ENCODE measurements around the gene SCAPER.

SCAPER gene

GRCh38 chr15:76353903-76354302 is 551.2 kb downstream of the SCAPER start:
- DNase-seq (ENCODE audit: low read depth in 2 of 2) = no peak

GRCh38 chr15:76353023-76353577 is 552.0 kb downstream of the SCAPER start:
- DNase-seq (ENCODE audit: low read depth in 2 of 2) = no peak

GRCh38 chr15:76349301-76350070 is 555.7 kb downstream of the SCAPER start:
- DNase-seq (ENCODE audit: low read depth in 2 of 2) = no peak

- DNase-seq (ENCODE audit: low read depth in 2 of 2) = no peak
Observed at GRCh38 chr15:76347482-76348055, 557.6 kb downstream of the SCAPER start.

GRCh38 chr15:76346669-76347481 is 558.3 kb downstream of the SCAPER start:
- no peak for DNase-seq (ENCODE audit: low read depth in 2 of 2)

GRCh38 chr15:76345880-76346668 is 559.1 kb downstream of the SCAPER start:
- DNase-seq (ENCODE audit: low read depth in 2 of 2) = no peak

- no peak for DNase-seq (ENCODE audit: low read depth in 2 of 2)
Observed at GRCh38 chr15:76345583-76345879, 559.6 kb downstream of the SCAPER start.

- no peak for DNase-seq (ENCODE audit: low read depth in 2 of 2)
Observed at GRCh38 chr15:76344893-76345582, 560.1 kb downstream of the SCAPER start.

GRCh38 chr15:76343313-76343996 is 561.7 kb downstream of the SCAPER start:
- no peak for DNase-seq (ENCODE audit: low read depth in 2 of 2)

GRCh38 chr15:76342382-76343201 is 562.5 kb downstream of the SCAPER start:
- DNase-seq (ENCODE audit: low read depth in 2 of 2) = no peak

- no peak for DNase-seq (ENCODE audit: low read depth in 2 of 2)
Observed at GRCh38 chr15:76342058-76342381, 563.1 kb downstream of the SCAPER start.

GRCh38 chr15:76341366-76342057 is 563.6 kb downstream of the SCAPER start:
- no peak for DNase-seq (ENCODE audit: low read depth in 2 of 2)

- no peak for DNase-seq (ENCODE audit: low read depth in 2 of 2)
Observed at GRCh38 chr15:76340803-76341365, 564.3 kb downstream of the SCAPER start.

GRCh38 chr15:76340198-76340802 is 564.8 kb downstream of the SCAPER start:
- no peak for DNase-seq (ENCODE audit: low read depth in 2 of 2)

- no peak for DNase-seq (ENCODE audit: low read depth in 2 of 2)
Observed at GRCh38 chr15:76339305-76340197, 565.6 kb downstream of the SCAPER start.

- DNase-seq (ENCODE audit: low read depth in 2 of 2) = no peak
Observed at GRCh38 chr15:76338486-76339304, 566.4 kb downstream of the SCAPER start.

Data from stimulated activated CD8-positive, alpha-beta memory T cell treated with anti-CD3 and anti-CD28 coated beads, Interleukin-15, amount 100 ng/mL, for 4 hours (primary cell).